Left colon (tissue), 2 donors: ENCODE results near the gene MUC5B. TPM values are rescaled to one million over a fixed set of nuclear protein-coding genes. Genes with fewer than 3 reads are reported as not detected.

Experiments
- ATAC-seq: fragments of 200-7000 bp; cut with Tn5 transposase; one replicate; pipeline ENCODE4 v1.9.1; 2020; ENCODE audit warnings: mild to moderate bottlenecking, moderate library complexity
- DNase-seq, 2 donors: peaks; one replicate each; pipeline ENCODE4 v3.0.0-alpha.2; 2020
- intact Hi-C, 2 donors: fragments of 100-400 bp; cut with DNase I in 1 of 2; cut with micrococcal nuclease in 1 of 2; formaldehyde crosslinking; loops; one replicate each; pipeline versions ENCODE4 v1.11.2 to v1.14.0; 2022; cut with DNase I, micrococcal nuclease
- total RNA-seq, 2 donors: library from RNA; stranded (reverse); fragmentation: NEBNext Ultra II Directional; extraction: Animal tissue kit (Norgen Biotek cat#: 25700); gene quantifications; one replicate each; pipeline ENCODE4 v1.2.1, GENCODE V29; 2021
- donor health status: DM: no; HTN: no; CAD: no.
- donor health status: DM: yes; HTN: yes; CAD: no.

The MUC5B gene
- total RNA-seq, 2 donors from 2014 or later: 258 to 369 TPM

- DNase-seq: peak; percentile 13 to 25
These were observed 4.2 kb downstream of the MUC5B start for GRCh38 chr11:1226986-1227550.

DNA sequence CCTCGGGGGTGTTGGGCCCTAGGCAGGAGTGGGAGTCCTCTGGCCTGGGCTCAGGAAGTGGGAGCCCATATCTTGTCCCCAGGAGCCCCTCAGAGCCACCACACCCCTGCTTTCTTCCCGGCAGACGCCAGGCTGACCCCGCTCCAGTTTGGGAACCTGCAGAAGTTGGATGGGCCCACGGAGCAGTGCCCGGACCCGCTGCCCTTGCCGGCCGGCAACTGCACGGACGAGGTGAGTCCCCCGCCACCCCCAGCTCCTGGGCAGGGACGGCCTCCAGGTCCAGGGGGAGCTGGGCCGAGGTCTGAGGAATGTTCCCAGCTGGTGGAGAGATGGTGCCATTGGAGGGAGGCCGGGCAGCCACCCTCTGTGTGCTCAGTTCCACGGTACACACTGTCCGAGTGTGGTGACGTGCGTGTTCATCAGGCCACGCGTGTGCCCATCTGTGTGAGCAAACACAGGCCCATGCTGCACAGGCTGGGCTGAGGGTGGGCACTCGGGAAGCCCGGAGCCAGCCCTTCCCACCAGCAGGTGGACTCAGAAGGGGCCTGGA is 4.8 kb downstream of the MUC5B start:
- DNase-seq: peak in 1 of 2 donors; percentile 4
- ATAC-seq: no peak

More at GRCh38 chr11:1226986-1227550, 4.2 kb downstream of the MUC5B start:
- intact Hi-C loops: no loop called here
- no peak for ATAC-seq

GRCh38 chr11:1228101-1228821 is 5.4 kb downstream of the MUC5B start:
- intact Hi-C loops: no loop called here
- DNase-seq (peak; percentile 9 to 25), ATAC-seq (no peak)

More for the DNA sequence above, 4.8 kb downstream of the MUC5B start:
- intact Hi-C loops: no loop called here

- no peak for ATAC-seq
- DNase-seq: peak; percentile 10 to 26
- intact Hi-C loops: no loop called here
These were observed 6.1 kb downstream of the MUC5B start for GRCh38 chr11:1228921-1229451.

DNA sequence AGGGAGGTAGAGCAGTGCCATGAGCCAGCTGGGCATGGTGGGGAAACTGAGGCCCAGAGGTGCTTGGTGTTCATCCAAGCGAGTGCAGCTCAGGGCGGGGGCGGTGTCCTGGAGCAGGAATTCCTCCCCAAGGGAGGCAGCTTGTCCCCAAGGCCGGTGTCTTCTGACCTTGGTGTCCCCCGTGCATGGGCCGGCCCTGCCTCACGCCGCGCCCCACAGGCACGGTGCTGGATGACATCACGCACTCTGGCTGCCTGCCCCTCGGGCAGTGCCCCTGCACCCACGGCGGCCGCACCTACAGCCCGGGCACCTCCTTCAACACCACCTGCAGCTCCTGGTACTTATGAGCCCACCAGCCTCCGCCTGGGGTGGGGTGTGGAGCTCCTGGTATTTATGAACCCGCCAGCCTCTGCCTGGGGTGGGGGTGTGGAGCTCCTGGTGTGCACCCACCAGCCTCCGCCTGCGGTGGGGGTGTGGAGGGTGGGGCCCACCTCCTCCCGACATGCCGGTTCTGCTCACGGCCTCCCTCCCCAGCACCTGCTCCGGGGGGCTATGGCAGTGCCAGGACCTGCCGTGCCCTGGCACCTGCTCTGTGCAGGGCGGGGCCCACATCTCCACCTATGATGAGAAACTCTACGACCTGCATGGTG is 6.7 kb downstream of the MUC5B start:
- ATAC-seq: peak; percentile 32
- intact Hi-C loops: no loop called here
- DNase-seq: peak; percentile 49 to 57

GRCh38 chr11:1230121-1230455 is 7.2 kb downstream of the MUC5B start:
- intact Hi-C loops: no loop called here
- DNase-seq: peak in 1 of 2 donors; percentile 21

GRCh38 chr11:1230456-1231395 is 7.9 kb downstream of the MUC5B start:
- DNase-seq (peak; percentile 10 to 24), ATAC-seq (no peak)
- intact Hi-C loops: no loop called here

More at GRCh38 chr11:1230121-1230455, 7.2 kb downstream of the MUC5B start:
- ATAC-seq: no peak

GRCh38 chr11:1231396-1232020 is 8.6 kb downstream of the MUC5B start:
- intact Hi-C loops: no loop called here
- ATAC-seq (no peak), DNase-seq (peak; percentile 30 to 38)

DNA sequence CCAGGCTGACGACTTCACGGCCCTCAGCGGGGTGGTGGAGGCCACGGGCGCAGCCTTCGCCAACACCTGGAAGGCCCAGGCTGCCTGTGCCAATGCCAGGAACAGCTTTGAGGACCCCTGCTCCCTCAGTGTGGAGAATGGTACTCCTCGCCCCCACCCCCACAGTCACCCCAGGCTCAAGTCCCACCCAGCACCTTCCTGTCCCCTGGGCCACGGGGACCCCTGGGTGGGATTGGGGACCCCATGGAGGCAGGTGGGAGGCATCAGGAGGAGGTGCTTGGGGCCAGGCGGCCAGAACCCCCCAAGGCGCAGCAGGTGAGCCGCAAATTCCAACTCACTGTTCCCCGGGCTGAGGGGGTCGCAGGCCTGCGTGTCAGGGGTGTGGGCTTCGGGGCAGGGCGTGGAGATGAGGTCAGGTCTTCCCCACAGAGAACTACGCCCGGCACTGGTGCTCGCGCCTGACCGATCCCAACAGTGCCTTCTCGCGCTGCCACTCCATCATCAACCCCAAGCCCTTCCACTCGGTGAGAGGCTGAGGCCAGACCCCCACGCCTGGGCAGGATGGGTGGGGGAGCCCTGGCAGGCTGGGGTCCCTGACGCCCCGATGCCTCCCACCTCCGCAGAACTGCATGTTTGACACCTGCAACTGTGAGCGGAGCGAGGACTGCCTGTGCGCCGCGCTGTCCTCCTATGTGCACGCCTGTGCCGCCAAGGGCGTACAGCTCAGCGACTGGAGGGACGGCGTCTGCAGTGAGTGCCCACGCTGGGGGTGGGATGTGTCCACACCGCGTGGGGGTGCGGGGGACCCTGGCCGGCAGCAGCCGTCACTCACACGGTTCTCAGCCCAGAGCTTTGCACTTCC is 9.4 kb downstream of the MUC5B start:
- DNase-seq: peak; percentile 14 to 27
- ATAC-seq: no peak
- intact Hi-C loops: no loop called here

DNA sequence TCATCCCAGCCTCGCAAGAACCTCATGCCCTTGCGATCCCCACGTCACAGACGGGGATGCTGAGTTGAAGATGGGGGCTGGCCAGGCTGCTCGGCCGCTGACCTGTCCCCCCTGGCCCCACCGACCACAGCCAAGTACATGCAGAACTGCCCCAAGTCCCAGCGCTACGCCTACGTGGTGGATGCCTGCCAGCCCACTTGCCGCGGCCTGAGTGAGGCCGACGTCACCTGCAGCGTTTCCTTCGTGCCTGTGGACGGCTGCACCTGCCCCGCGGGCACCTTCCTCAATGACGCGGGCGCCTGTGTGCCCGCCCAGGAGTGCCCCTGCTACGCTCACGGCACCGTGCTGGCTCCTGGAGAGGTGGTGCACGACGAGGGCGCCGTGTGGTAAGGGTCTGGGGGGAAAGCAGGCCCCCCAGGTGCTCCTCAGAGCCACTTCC is 10.0 kb downstream of the MUC5B start:
- DNase-seq (peak in 1 of 2 donors; percentile 29), ATAC-seq (peak; percentile 13)
- intact Hi-C loops: no loop called here

GRCh38 chr11:1233351-1234053 is 10.6 kb downstream of the MUC5B start:
- intact Hi-C loops: no loop called here
- DNase-seq (peak; percentile 72 to 77), ATAC-seq (peak; percentile 65)

- peak; percentile 19 to 33 for DNase-seq
- ATAC-seq: no peak
- intact Hi-C loops: no loop called here
These were observed 11.3 kb downstream of the MUC5B start for GRCh38 chr11:1234054-1234720.

DNA sequence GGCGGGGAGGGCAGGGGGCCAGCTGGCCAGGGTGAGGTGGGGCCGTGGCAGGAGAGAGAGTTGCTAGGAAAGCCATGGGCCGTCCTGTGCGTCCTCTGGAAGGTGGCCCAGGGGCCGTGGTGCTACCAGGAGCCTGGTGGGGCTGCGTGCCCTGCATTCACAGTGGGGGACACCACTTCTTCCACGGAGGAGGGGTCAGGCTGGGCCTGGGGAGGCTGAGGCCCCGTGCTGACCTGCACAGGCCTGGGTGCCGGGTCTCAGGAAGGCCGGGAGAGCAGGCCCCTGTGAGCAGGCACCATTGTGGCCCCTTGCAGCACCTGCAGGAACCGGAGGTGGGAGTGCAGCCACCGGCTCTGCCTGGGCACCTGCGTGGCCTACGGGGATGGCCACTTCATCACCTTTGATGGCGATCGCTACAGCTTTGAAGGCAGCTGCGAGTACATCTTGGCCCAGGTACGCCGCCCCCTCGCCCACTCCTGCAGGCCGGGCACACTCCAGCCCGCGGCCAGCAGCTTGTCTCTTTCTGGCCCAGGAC is 12.0 kb downstream of the MUC5B start:
- no peak for ATAC-seq
- intact Hi-C loops: no loop called here
- peak; percentile 8 to 25 for DNase-seq

DNA sequence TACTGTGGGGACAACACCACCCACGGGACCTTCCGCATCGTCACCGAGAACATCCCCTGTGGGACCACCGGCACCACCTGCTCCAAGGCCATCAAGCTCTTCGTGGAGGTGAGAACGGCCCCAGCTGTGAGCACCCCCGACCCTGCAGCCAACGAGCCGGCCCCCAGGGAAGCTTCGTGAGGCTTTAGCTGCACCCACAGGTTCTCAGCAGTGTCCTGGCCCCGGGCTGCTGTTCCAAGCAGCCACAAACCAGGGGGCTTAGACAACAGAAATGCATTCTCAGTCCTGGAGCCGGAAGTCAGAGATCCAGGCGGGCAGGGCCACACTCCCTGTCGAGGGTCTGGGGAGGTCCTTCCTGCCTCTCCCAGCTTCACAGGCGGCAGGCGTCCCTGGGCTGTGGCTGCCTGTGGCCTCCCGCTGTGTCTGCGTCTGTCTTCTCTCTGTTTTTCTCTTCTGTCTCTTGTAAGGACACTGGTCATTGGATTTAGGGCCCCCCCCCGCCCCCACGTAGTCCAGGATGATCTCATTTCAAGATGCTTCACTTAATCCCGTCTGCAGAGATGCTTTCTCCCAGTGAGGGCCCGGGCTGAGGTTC is 12.5 kb downstream of the MUC5B start:
- ATAC-seq (no peak), DNase-seq (peak in 1 of 2 donors; percentile 7)
- intact Hi-C loops: no loop called here

DNA sequence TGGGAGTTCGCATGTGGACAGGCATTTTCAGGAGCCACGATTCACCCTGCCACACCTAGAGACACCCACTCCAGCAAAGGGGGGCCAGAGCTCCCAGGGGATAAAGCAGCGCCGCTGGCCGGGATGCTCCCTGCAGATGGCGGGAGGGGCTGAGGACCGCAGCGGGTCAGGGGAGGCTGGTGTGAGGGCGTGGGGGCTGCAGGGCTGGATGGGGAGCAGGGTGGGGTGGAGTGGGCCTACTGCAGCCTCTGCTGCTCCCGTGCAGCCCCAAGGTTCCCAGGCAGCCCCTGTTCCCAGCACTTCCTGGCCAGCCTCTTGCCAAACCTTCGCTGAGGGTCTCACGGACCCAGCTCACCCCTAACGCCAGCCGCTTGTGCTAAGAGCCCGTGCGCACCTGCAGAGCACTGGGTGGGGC is 13.0 kb downstream of the MUC5B start:
- ATAC-seq (no peak), DNase-seq (peak; percentile 11 to 22)
- intact Hi-C loops: no loop called here
